ENCODE data around the gene MGME1.

The MGME1 gene, protein sequence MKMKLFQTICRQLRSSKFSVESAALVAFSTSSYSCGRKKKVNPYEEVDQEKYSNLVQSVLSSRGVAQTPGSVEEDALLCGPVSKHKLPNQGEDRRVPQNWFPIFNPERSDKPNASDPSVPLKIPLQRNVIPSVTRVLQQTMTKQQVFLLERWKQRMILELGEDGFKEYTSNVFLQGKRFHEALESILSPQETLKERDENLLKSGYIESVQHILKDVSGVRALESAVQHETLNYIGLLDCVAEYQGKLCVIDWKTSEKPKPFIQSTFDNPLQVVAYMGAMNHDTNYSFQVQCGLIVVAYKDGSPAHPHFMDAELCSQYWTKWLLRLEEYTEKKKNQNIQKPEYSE

GRCh38 chr20:17968366-17969277 lies at the start of gene MGME1, which contains the start of gene SNX5:
MGME1 (plus strand) TSS chr20:17969018; CDS start chr20:17969860, 842 bp downstream.
SNX5 (minus strand) TSS chr20:17968794; CDS start chr20:17968425, 369 bp downstream.
- DNase-seq, result peak; percentile 95

DNA sequence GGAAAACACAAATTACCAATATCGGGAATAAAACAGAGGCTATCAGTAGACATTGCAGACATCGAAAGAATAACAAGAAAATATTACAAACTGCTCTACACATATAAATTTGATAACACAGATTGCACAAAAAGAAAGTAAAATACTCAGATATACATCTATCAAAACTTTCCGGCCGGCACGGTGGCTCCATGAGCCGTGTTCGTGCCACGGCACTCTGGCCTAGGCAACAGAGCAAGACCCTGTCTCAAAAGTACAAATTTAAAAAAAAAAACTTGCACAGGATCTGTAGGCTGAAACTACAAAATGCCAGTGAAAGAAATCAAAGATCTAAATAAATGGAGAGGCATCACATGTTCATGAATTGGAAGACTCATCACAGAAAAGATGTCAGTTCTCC lies 49.7 kb upstream of the MGME1 start:
- no peak for DNase-seq

DNA sequence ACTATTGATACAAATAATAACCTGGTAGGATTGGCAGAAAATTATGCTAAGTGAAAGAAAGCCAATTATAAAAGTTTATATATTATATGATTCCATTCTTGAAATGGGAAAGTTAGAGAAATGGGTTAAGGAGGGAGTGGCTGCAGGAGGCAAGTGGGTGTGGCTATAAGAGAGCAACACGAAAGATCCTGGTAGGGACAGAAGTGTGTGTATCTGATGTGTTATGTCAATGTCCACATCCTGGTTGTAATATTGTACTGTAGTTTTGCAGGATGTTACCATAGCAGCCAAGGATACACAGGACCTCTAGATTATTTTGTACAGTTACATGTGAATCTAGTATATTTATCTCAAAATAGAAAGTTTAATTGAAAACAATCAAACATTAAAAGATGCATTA lies 47.0 kb upstream of the MGME1 start:
- no peak for DNase-seq

DNA sequence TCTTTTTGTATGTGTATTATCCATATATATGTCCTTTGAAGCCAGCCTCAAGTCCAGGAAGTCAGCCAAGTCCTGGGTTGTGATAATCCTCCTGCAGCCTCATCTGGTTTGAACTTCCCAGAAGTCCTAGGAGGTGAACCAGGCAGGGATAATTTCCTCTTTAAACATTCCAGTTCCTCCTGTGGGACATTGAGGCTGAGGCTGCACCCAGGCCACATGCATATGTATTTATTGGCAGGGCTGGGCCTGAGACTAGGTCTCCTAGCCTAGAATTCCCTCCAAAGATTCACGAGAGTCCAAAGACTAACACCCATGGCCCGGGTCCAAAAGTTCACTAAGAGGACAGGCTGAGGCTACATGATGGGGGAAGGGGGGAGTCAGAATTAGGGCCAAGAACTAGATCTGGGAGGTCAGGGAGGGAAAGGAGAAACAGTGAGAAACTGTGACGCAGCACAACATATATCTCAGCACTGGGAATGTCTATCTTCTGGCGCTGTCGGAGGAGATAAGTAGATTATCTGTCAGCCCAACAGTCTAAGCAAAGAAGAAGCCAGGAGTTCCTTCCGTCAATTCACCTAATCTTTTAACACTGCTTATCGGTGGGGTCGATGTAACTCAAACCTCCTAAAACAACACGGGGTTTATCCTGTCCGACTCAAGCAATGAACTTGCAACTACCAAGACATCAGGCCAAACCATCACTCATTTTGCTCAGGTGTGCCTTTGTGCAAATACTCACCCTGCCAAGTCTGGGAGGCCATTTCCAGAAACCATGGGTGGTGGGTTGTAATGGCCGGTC lies 43.5 kb upstream of the MGME1 start:
- DNase-seq, result no peak

- DNase-seq, result no peak
Observed at GRCh38 chr20:17925940-17926300, 42.9 kb upstream of the MGME1 start.

- DNase-seq, result no peak
Observed at GRCh38 chr20:17928211-17928611, 40.6 kb upstream of the MGME1 start.

DNA sequence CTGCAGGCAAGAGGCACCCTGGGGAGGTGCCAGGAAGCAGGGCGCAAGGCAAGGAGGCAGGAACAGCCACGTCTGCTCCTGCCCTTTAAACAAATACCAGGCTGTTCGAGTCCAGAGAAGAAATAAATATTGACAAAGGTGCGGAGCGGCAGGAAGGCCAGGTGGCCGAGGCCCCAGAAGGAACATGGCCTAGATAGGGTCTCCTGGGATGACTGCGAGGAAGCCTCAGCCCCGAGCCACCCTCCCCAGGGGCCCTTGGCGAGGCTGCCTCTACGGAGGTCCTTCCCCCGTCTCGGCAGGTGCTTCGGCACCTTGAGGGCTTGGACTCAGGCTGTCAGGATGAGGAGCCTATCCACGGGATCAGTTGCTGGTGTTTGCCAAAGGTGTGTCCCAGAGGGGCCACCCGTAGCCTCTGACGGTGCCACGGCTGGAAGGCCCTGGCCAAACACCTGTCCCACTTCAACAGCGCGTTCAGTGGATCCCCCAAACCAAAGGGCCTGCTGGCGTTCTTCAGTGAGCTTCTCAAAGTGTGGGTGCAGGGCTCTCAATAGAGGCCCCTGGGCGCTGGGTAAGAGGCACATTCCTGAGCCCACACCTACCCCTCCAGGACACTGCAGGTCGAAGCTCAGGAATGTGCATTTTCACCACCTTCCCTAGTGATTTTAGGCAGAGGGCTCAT lies 40.0 kb upstream of the MGME1 start:
- no peak for DNase-seq

- no peak for DNase-seq
Observed at GRCh38 chr20:17931513-17931912, 37.3 kb upstream of the MGME1 start.

GRCh38 chr20:17932396-17932795 lies 36.4 kb upstream of the MGME1 start:
- no peak for DNase-seq

- DNase-seq, result no peak
Observed at GRCh38 chr20:17933121-17933520, 35.7 kb upstream of the MGME1 start.

DNA sequence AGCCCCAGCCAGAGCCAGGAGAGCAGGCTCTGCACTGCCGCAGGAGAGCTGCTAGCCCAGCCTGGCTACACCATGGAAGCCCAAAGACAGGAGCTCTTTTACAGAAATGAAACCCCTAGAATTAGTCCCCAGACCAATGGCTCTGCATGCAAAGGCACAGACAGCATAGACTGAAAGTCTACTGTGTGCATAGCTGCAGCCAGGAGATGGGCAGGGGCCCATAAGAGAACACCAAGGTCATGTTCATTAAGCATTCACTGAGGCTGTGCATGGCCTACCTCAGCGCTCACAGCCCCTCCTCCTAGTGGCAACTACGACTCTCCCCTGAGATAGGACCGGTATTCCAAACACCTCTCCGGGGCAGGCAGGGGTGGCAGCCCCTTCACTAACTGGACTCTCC lies 35.1 kb upstream of the MGME1 start:
- DNase-seq, result no peak

DNA sequence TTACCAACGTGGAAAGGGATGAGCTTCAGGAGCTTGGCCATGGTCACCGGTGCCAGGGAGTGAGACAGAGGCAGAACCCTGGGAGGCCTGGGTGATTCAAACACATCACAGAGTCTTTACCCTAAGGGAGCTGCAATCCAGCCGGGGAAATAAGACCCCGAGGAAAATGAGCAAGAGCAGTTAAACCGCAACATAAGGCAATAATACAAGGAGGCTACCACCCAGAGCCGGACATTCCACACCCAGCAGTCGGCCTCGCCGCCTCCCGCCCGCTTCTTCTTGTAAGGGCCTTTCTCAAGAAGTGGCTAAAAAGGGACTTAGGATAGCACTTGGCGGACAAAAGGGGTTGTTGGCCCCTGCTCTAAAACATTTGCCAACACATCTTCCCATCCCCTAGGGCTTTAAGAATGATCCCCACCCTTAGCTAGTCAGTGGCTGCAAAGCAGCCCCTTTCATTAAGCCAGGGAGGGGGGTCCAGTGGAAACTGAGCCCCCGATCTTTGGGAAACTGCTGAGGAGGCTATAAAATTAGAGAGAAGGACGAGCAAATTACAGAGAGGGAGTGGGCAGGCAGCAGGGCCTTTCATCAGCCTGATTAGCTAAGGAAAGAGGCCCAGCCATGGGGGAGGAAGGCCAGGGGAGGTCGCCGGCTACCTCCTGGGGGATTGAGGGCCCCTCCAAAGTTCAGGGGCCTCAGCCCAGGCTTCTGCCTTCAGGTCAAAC lies 34.5 kb upstream of the MGME1 start:
- no peak for DNase-seq

DNA sequence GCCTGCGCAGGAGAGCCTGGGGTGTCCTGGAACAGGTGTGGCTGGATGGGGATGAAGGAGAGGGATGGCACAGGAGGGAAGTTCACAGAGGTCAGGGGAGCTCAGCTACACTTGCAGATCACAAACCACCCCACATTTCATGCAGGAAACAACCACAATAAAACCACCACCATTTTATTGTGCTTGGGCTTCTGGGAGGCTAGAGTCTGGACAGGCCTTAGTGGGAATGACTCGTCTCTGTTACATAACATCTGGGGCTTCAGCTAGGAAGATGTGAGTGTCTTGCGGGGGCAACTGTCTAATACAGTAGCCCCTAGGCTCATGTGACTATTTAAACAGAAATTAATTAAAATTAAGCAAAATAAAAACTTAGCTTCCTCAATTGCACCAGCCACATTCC lies 33.6 kb upstream of the MGME1 start:
- DNase-seq, result no peak

DNA sequence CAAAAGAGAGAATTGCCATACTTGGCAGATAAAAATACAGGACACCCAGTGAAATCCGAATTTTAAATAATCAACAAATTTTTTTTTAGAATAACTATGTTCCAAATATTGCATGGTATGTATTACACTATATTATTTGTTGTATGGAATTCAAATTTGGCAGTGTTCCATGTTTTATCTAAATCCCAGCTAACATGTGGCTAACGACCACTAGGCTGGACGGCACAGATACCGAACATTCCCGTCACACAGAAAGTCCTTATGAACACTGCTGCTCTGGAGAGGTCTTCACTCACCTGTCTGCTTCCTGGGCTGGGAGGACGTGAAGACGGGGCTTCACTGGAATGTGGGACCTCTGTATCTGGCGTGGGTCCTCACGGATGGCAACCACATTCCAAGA lies 33.1 kb upstream of the MGME1 start:
- DNase-seq, result no peak

- no peak for DNase-seq
Observed at GRCh38 chr20:17936286-17936760, 32.5 kb upstream of the MGME1 start.

- no peak for DNase-seq
Observed at GRCh38 chr20:17936761-17937732, 31.8 kb upstream of the MGME1 start.

GRCh38 chr20:17938871-17939619 lies 29.8 kb upstream of the MGME1 start:
- DNase-seq, result no peak

DNA sequence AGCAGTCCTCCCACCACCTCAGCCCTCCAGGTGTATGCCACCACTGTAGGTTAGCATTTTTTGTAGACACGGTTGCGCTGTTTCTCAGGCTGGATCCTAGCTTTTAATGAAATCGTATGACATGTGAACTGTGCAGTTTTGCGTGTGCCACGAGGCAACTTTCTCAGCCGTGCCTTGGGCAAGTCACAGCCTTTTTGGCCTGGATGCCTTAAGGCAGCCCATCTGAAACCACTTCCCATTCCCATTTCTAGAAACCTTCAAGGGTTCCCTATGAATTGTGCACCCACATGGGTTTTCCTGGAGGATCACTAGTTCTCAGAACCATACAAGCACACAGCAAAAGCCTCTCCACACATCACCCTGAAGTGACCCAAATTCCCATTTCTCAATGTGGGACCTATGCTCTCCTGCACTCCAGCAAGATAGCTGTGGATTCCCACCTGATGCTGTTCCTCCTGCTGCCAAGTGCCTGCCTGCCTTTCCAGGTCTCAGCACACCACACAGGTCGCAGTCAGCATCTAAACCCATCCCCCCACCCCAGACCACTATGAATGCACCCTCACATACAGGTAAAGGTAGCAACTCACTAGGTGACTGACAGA lies 29.1 kb upstream of the MGME1 start:
- DNase-seq, result no peak

DNA sequence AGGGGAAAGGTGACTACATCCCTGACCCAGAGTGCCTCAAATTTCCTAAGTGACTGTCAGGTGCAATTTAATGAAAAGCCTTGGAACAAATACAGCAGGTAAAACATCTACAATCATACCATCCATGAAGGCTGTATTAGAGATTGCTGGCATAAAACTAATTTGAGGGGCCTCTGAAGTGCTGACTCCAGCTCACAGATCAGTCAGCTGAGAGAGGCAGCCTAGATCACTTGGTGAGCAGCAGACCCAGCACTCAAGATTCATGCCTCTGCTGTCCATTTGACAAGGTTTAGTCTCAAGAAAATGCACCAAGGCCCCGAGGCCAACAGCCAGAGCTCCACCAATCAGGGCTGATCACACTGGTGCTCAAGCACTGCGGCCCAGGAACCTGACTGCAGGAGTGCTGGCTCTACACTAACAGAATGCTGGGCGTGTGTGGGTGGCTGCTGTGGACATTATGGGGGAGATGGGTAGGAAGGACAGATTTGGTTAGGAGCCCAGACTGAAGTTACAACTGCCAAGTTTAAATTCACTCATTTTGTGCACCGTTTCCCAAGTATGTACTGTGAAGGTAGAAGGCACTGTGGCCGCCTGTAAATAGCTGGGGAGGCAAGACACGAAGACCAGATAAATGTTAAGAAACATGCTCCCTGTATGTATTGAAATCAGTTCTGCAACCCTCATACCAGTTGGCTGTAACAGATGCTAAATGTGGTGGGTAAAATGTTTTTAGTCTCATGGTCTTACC lies 28.4 kb upstream of the MGME1 start:
- no peak for DNase-seq
